Hematopoietic multipotent progenitor cell treated with erythropoietin and hydrocortisone succinate and interleukin-3 and kit ligand, for 17 days (in vitro differentiated cells): ENCODE data around the gene TDP1.
"Not testable (repeated sequence)": the region's sequence is repeated elsewhere in the genome, so short reads cannot be mapped to it uniquely, and the experiment has no call there.

Source experiments
- DNase-seq: peaks from one replicate; pipeline ENCODE4 v3.0.0-alpha.2; 2015; ENCODE audit warnings: low spot score

The TDP1 gene

DNA sequence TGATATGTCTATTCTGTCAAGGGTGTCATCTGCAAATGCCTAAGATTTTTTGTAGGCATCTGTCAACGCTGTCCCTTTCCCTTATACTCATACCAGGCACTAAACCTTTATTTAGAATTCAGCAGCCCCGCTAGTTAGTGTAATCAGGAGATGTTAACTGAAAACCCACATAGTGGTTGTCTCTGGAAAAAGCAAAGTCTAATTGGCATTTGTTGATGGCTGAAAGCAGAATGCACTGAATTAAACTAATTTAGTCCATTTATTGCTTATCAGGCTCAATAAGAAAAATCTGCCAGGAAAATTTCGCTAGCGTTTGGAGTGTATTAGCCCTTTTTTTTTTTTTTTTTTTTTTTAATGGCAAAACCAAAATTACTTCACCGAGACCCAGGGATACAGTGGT is 34.5 kb downstream of the TDP1 start:
- DNase-seq, result no peak

DNA sequence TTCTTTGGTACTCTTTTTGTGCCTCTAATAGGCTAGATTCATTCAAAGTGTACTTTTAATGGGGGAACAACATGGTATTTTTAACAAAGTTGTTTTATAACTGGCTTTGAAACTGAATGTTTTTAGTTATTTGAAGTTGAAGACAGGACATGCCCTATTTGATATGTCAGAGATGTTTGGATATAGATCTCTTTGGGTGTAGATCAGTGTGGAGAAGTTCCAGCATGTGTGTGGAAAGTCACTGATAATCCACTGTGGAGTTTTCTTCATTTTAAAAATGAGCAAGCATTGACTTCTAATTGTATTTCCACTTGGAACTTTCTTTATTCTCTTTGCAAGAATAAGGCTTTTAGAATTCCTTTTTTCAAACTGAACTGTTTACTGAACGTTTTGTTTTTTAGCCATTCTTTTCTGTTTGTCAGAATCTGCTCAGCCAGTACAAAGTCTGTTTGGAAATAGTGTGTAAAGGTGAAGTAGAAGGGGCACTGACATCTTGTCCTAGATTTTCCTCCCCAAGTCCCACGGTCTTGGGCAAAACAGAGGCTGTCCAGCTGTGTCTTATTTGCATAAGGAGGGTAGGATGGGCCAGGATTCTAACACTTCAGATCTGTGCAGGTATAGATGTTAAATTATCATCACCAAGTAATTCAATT is 35.0 kb downstream of the TDP1 start:
- no peak for DNase-seq

DNA sequence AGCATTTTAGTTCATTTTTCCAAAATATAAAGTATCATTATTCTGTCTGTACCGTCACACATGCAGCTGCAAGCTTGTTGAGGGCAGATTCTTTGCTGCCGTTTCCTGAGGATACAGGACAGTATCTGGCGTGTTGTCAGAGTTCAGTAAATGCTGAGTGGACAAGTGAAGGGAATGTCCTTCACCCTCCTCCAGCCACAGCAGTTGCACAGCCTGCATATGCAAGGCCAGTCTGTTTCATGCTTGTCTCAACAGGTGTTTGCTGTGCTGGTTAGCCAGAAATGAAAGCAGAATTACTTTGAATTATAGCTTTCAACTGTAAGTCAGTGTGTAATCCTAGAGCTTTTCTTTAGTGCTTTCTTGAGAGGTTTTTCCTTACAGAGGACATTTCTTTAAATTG is 36.5 kb downstream of the TDP1 start:
- no peak for DNase-seq

DNA sequence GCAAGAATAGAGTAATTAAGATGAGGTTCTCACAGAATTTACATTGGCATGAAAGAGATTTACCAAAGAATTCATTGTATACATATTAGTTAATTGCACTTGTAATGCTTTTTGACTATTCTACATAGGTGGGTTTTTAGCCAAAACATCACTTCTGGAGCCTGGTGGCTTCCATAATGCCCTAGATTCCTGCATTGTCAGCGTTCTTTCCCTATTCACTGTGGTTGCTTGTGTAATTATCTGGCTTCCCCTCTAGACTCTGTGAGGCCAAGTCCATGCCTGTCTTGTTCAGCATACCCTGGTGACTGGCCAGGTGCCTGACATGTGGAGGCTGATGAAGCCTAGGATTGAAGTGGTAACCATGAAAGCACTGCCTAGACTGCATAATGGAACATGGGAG is 41.2 kb downstream of the TDP1 start:
- no peak for DNase-seq

DNA sequence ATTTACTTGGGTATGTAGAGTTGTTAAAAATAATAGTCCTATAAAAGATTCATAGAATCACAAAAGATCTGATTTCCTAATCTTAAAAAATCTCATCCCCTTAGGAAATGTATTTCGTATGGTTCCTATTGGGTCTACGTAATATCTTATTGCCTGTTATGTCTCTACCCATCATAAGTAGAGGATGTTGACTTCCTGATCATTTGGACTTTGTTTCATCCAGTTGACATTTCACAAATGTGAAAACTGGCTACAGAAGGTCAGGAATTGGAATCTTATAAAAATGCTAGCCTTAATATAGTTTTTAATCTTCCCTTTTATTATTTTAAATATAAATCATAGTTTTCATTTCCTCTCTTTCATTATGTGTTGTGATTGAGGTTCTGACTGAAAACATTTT is 45.2 kb downstream of the TDP1 start:
- DNase-seq, result no peak

DNA sequence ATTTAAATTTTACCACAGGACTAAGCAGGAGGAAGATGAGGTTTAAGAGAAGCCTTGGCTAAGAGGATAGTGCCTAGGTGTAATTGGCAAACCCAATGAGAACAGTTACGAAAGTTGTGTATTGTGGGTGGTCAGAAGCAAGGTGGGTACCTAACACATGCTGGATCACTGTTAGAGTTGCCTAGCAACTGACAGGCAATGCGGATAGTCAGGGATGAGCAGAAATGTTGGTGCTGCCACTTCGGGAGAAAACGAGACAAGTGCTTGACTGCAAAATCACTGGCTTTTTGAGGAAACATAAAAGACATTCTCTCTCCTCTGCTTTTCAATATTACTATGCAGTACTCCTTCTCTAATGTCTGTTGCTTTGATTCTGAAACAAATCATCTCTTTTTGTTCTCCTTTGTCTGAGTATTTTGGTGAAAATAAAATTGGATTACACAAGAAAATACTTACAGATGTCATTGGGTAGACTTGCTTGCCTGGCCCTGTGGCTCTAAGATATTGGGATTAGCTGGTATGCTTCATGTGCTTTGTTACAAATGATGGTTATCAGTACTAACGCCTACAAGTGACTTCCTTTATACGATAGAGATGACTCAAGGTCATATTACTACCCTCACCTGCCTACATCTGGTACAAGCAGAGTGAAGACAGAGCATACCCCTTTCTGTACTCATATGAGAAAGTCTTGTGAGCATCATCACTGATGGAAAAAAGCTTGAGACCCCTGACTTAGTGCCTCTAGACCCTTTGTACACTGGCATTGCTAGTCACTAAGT is 48.0 kb downstream of the TDP1 start:
- DNase-seq, result no peak

DNA sequence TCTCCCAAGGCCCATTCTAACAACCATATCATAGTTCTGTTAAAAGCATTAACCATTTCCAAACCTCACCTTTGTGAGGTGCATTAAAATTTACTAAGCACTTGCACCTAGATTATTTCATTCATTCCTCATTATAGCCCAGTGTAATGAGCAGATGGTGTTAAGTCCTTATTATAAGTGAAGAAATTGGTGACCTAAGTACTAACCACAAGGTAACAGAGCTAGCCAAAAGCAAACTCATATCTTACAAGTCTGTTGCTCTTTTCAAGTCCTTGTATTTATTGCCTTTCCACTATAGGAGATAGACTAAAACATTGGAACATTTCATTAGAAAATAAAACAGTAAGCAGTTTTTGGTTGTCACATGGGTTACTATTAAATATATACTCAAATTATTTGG is 49.7 kb downstream of the TDP1 start:
- DNase-seq, result no peak

DNA sequence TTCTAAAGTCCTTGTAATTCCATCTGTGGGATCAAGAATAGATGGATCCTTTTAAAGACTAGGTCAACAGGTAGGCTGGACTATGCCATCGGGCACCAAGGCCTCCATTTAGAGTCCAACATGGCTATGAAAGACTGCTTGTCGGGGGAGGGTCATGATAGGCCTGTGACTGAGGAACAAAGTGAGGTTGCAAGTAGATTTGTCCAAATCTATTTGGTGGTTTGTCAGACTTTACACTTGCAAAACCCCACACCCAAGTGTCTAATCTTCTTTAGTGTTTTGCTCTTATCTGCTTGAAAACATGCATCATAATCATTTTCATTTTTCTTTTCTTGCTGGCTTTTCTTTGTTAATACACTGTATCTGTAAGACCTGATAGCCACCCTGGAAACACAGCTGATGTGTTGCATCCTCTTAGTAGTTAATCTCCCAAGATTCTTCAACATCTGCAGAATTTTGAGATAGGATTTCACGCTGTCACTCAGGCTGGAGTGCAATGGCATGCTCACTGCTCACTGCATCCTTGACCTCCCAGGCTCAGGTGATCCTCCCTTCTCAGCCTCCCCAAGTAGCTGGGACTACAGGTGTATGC is 50.3 kb downstream of the TDP1 start:
- DNase-seq, result no peak

DNA sequence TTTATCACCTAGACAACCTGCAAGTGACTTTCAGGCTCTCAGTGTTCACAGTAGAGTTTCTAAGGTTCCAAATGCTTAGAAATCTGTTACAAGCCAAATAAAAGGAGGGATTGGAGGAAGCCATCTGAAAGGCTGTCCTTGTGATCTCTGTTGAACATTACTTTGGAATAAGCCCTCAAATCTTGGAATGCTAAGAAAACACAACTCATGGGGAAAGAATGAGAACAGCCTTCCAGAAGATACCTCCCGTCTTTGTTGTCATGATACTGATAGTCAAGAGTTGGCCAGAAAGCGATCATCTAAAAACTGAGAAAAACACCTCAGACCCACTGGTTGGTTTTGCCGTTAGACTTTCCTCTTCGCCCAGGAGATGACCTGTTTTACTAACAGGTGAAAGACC is 61.6 kb downstream of the TDP1 start:
- DNase-seq, result no peak

DNA sequence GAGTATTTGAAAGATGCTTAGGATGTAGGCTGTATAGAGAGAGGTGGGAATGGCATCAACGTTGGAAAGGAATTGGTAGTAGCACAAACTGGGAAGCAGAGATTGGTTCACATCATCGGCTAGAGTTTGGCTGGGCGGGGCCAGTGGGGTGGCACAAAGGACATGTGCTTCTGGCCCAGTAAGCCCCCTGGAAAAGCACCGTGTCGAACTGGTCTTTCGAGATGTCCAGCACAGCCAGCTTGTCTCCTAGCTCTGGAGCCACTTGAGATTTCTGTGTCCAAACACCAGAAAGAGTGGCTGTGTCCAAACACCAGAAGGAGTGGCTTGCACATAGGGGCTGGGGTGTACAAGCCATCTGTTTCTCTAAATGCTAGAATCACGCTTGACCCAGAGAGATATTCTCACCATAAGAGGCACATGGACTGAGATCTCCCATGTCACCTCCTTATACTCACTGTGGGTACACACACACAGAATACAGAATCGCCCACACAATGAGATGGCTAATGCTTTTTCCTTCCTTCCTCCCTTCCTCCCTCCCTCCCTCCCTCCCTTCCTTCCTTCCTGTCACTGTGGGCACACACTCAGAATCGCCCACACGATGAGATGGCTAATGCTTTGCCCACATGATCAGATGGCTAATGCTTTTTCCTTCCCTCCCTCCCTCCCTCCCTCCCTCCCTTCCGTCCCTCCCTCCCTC is 64.2 kb downstream of the TDP1 start:
- no peak for DNase-seq

DNA sequence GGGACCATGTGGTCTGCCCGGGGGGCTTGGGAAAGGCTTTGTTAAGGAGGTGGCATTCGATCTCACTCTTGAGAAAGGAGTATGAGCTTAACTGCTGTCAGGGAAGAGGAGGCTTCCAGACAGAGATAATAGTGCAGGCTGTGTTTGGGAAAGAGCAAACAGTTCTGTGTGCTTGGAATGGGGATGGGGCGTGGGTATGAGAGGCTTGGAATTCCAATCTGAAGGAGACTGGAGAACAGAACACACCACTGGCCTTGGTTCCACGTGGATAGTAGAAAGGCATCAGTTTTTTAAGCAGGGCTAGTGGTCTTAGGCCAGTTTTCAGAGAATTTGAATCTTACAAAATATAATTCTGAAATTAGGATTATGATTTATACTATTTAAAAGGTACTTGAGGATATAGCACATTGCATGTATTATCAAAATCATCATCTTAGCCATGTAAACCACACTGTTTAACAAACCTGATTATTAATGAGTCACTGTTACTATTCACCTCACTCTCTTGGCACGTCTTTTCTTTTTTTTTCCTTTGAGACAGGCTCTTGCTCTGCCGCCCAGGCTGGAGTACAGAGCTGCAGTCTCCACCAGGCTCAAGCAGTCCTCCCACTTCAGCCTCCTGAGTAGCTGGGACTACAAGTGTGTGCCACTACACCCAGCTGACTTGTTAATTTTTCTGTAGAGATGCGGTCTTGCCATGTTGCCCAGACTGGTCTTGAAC is 67.6 kb downstream of the TDP1 start:
- no peak for DNase-seq

DNA sequence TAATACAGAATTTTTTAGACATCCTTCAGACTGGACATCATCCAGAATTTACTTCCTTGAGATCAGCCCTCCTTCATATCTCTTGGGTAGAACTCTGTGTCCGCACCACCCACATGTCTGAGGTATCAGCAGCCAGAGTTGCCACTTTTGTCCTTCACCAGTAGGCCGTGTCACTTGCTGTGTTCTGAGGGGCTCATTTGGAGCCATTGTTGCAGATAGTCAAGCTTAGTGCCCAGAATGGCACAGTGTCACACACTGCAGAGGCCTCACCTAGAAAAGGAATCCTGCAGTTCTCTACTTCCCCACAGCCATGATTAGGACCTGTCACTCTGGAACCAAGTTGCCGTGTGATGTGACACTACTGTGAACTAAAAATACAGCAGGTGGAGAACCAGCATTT is 69.2 kb downstream of the TDP1 start:
- DNase-seq, result no peak

DNA sequence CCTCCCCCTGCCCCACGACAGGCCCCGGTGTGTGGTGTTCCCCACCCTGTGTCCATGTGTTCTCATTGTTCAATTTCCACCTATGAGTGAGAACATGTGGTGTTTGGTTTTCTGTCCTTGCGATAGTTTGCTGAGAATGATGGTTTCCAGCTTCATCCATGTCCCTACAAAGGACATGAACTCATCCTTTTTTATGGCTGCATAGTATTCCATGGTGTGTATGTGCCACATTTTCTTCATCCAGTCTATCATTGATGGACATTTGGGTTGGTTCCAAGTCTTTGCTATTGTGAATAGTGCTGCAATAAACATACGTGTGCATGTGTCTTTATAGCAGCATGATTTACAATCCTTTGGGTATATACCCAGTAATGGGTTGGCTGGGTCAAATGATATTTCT is 70.9 kb downstream of the TDP1 start:
- DNase-seq, result not testable (repeated sequence)

DNA sequence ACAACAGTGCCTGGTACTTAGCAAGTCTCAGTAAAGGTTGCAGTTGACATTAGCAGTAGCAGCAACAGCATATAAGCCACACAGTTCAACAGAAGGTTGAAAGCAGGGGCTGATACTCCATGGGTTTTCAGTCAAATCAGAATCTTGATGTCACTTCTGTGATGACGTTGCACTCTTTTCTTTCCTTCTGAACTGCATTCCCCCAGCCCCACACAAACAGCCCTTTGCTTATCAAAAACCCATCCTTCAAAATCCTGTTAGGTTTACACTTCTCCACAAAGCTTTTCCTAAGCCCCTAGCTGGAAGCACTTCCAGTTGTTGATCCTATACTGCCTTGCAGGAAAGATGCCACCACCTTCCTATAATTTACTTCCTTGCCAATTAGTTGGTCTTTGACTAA is 72.1 kb downstream of the TDP1 start:
- DNase-seq, result no peak

DNA sequence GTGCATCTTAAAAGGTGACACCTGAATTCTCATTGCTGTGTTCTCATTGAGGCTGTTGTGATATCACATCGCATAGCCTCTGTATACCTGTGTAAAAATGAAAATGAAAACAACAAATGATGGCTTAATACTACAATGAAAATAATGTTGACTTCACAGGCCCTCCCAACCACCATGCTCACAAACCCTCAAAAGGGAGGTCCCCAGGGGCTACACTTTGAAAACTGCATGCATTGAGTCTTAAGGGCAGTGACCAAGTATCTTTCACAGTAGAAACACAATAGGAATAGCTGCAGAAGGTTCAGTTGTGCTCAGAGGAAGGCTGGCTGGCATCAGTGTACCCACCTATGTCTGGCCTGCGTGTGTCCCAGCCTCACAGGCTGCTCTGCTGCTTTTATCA is 78.4 kb downstream of the TDP1 start:
- DNase-seq, result no peak

DNA sequence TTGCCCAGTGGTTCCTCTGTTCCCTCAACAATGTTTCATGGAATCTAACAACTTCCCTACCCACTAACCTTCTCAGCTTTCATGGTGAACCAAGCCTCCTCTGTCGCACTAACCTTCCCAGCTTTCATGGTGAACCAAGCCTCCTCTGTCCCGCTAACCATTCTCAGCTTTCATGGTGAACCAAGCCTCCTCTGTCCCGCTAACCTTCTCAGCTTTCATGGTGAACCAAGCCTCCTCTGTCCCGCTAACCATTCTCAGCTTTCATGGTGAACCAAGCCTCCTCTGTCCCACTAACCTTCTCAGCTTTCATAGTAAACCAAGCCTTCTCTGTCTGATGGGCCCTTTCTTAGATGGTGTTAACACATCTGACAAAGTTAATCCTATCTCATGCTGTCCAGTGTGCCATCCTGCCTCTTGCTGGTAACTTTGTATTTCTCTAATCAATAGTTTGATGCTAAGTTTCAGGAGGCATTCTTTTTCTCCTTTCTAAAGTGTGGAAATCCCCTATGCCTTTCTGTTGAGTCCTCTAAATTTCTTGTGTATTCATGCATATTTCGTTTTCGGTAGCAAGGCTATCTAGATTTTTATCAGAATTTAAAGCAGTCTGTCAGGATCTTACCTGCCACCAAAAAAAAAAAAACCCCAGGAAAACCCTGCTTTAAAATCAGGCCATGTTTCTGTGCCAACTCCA is 79.3 kb downstream of the TDP1 start:
- DNase-seq, result no peak

DNA sequence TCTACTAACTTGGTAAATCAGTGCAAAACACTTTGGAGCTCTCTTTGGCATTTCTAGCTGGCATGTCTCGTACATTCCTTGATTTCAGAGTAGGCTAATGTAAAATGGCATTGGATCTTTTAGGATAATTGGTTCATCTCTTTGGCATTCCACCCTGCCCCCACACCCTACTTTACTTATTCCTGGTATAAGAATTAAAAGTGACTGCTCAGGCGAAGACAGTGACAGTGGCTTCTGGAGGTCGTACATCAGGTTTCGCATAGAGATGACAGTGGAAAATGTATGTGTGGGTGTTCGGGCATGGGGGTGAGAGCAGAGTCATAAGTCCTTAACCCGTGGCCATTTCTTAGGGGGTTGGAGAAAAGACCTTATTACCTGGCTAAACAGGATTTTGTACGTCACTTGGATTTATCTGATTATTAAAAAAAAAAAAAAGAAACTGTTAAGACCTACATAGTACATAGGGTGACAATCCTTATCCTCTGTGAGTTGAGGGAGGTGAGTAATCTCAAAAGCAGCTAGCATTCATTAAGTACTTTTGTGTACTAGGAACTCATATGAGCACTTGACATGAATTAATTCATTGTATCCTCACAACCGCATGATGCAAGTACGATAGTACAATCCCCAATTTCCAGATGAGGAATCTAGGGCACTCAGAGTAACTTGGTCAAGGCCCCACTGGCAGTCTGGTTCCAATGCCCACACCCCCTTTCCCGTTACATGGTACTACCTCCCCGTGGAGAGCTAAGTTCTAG is 83.7 kb downstream of the TDP1 start:
- DNase-seq, result no peak

DNA sequence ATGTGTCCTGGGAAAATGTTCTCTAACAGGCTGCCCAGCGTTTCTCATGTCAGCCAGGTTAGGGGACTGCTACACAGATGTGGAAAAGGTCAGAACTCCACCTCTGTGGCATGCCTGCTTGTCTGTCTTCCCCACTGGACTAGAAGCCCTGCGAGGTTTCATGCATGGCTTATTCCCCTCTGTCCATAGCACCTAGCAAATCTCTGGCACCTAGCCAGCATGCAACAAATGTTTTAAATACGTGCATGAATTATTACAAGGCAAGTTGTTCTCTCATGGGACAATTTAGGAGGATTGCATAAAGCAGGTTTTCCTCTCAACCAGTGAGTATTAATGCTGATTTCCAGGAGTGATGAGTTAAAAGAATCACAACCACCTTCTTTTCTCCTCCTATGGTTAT is 84.7 kb downstream of the TDP1 start:
- DNase-seq, result no peak

DNA sequence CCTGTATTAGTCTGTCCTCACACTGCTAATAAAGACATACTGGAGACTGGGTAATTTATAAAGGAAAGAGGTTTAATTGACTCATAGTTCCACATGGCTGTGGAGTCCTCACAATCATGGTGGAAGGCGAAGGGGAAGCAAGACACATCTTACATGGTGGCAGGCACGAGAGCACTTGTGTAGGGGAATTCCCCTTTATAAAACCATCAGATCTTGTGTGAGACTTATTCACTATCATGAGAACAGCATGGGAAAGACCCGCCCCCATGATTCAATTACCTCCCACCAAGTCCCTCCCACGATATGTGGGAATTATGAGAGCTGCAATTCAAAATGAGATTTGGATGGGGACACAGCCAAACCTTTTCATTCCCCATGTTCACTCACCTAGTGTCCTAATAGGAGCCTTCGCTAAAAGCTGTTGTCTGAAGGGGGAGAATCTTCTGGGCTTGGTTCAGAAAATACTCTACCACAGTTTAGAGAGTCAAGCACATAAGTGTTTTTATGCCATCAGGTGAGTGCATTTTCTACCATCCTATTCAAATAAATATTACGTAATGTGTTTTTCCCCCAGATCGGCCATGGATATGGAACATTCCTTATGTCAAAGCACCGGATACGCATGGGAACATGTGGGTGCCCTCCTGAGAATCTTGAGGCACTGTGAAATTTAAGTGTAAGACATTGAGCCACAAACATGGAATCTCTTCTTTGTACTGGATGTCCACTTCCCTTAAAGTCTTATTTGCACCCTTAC is 86.9 kb downstream of the TDP1 start:
- no peak for DNase-seq

DNA sequence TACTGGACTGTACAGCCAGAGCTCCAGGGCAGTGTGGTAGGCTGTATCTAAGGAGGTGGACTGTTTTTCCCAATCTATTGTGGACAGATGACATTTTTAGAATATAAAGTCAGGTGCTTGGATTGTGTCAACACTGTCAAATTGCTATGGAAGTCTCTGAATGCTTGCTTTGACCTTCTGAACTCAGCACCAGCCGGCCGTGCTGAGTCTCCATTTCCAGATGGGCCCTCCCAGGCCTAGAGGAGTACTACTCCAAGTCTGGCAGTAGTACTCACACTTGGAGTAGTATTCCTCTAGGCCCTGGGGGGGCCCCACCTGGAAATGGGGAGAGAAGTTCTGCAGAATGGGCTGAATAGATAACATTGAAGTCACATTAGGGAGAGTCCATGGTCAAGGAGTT is 89.9 kb downstream of the TDP1 start:
- no peak for DNase-seq
